CD4-positive, CD25-positive, alpha-beta regulatory T cell (primary cell): ENCODE results near the gene ELMO3. TPM values are rescaled to one million over a fixed set of nuclear protein-coding genes. Genes with fewer than 3 reads are reported as not detected.

Source experiments
- ATAC-seq, 2 donors: fragments of 150-1000 bp; cut with Tn5 transposase; one replicate each; pipeline ENCODE4 v1.10.0; 2021; ENCODE audit warnings: low read depth in 2 of 2, moderate number of reproducible peaks in 2 of 2, moderate library complexity in 1 of 2
- DNase-seq, 3 donors: peaks; one replicate each; pipeline versions ENCODE4 v3.0.0 to v3.0.0-alpha.2; 2012 to 2022; ENCODE audit warnings: mixed read lengths in 1 of 3
- H3K27ac ChIP-seq: one replicate; pipeline ENCODE4 v1.7.0; 2013; ENCODE audit warnings: mild to moderate bottlenecking, low read length; ENCODE audit not compliant: insufficient read depth, poor library complexity, severe bottlenecking
- H3K27me3 ChIP-seq: one replicate; pipeline ENCODE4 v1.7.0; 2013; ENCODE audit warnings: low read length; ENCODE audit not compliant: control insufficient read depth, insufficient read depth
- H3K36me3 ChIP-seq: one replicate; pipeline ENCODE4 v1.7.0; 2013; ENCODE audit warnings: mild to moderate bottlenecking, low read length, moderate library complexity; ENCODE audit not compliant: control insufficient read depth, insufficient read depth
- H3K4me1 ChIP-seq: 2 replicates; pipeline ENCODE4 v1.7.0; 2013; ENCODE audit warnings: mild to moderate bottlenecking, low read length; ENCODE audit not compliant: insufficient read depth, control insufficient read depth, poor library complexity, severe bottlenecking
- H3K4me3 ChIP-seq: one replicate; pipeline ENCODE4 v1.7.0; 2013; ENCODE audit warnings: low read depth, mild to moderate bottlenecking, low read length, moderate library complexity
- H3K9me3 ChIP-seq, 2 experiments: 1 replicate in 1 of 2; 2 replicates in 1 of 2; pipeline ENCODE4 v1.7.0; 2013; ENCODE audit warnings: low read length in 2 of 2, mild to moderate bottlenecking in 1 of 2, moderate library complexity in 1 of 2; ENCODE audit not compliant: control insufficient read depth in 2 of 2
- H3K27ac Mint-ChIP-seq, 3 donors: one replicate each; pipeline ENCODE4 v1.8.0; 2020 to 2022; ENCODE audit warnings: mild to moderate bottlenecking in 3 of 3, mixed read lengths in 3 of 3, moderate library complexity in 2 of 3
- H3K27me3 Mint-ChIP-seq: one replicate; pipeline ENCODE4 v1.8.0; 2022; ENCODE audit warnings: mild to moderate bottlenecking, mixed read lengths
- H3K36me3 Mint-ChIP-seq: one replicate; pipeline ENCODE4 v1.8.0; 2020; ENCODE audit warnings: mixed read lengths
- H3K4me1 Mint-ChIP-seq, 4 donors: one replicate each; pipeline ENCODE4 v1.8.0; 2020 to 2022; ENCODE audit warnings: mixed read lengths in 4 of 4, mild to moderate bottlenecking in 1 of 4
- H3K4me3 Mint-ChIP-seq, 4 donors: one replicate each; pipeline ENCODE4 v1.8.0; 2020 to 2022; ENCODE audit warnings: mild to moderate bottlenecking in 4 of 4, mixed read lengths in 4 of 4, moderate library complexity in 3 of 4
- H3K9me3 Mint-ChIP-seq, 7 donors: one replicate each; pipeline ENCODE4 v1.8.0; 2020 to 2022; ENCODE audit warnings: mixed read lengths in 7 of 7, mild to moderate bottlenecking in 3 of 7, moderate library complexity in 2 of 7
- polyA plus RNA-seq, 4 donors: library from polyadenylated mRNA; unstranded; fragments of 300-500 nt; fragmentation: Illumina TruSeq; gene quantifications; one replicate each; pipeline ENCODE4 v1.2.3, GENCODE V29; 2021
- total RNA-seq: library from RNA; stranded (reverse); gene quantifications from one replicate; pipeline ENCODE4 v1.2.3, GENCODE V29; 2022

The ELMO3 gene
- total and polyA plus RNA-seq, 5 donors from 2014 or later, result 0.09 to 2.2 TPM; not detected in 3

DNA sequence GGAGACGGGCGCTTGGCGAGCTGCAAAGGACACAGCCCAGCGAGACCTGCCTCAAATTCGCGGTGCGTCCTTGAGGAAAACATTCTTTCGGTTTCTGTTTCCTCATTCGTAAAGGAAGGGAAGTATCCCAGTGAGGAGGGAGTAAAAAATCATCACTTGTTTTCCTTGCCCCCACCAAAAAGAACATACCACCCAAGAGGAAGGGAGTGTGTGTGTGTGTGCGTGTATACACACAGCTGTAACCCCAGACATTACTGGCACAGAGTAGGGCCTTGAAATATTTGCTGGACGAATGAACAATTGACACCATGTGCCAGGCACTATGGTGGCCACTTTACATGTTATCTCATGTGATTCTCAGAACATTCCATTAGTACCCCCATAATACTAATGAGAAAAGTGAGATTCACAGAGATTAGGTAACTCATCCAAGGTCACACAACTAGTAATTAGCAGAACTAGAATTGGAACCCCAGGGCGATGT is 13.2 kb upstream of the ELMO3 start:
- DNase-seq (no peak), ATAC-seq (no peak)
- Mint-ChIP-seq H3K27me3 (peaks cover 10% of the 10 kb centered on the region), H3K36me3 (no peaks in the 10 kb centered on the region), H3K4me1 (peaks cover 4 to 17% (median 7%) of the 10 kb centered on the region in 4 donors), H3K9me3 (no peaks in the 10 kb centered on the region), H3K4me3 (peak overlapping the region in 3 of 4 donors; percentile 88 to 94 (median 92)), H3K27ac (peak overlapping the region in 2 of 3 donors; percentile 82 to 93)
- Histone ChIP-seq H3K9me3 (no peaks in the 10 kb centered on the region), H3K36me3 (no peaks in the 10 kb centered on the region), H3K27me3 (peaks cover 3% of the 10 kb centered on the region), H3K27ac (no peak overlapping the region), H3K4me1 (peaks cover 18% of the 10 kb centered on the region), H3K4me3 (no peak overlapping the region)

DNA sequence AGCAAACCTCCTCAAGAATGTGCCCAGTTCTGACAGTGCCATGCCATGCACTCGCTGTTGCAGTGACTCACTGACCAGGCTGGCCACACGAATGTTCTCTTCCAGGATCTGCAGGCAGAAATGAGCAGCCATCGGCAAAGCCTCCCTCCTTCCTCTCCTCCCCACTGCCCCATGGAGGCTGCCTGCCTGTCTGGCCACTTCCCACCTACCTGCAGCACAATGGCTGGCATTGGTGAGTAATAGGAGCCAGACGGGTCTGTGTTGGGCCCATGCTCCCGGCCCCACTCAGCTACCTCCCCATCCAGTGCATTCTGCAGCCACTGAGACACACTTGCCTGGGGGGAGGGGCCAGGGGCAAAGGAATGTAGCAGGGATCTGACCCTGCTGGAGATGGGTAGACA is 12.4 kb upstream of the ELMO3 start:
- Mint-ChIP-seq H3K9me3 (no peaks in the 10 kb centered on the region), H3K4me1 (peaks cover 8 to 23% (median 11%) of the 10 kb centered on the region in 4 donors), H3K36me3 (no peaks in the 10 kb centered on the region), H3K4me3 (peak overlapping the region in 2 of 4 donors; percentile 27 to 59), H3K27me3 (peaks cover 10% of the 10 kb centered on the region), H3K27ac (no peak overlapping the region)
- no peaks in the 10 kb centered on the region for H3K36me3 ChIP-seq
- peaks cover 3% of the 10 kb centered on the region for H3K27me3 ChIP-seq
- no peak for DNase-seq
- ATAC-seq, result no peak
- no peak overlapping the region for H3K4me3 ChIP-seq
- no peak overlapping the region for H3K27ac ChIP-seq
- H3K4me1 ChIP-seq, result peaks cover 22% of the 10 kb centered on the region
- no peaks in the 10 kb centered on the region for H3K9me3 ChIP-seq

DNA sequence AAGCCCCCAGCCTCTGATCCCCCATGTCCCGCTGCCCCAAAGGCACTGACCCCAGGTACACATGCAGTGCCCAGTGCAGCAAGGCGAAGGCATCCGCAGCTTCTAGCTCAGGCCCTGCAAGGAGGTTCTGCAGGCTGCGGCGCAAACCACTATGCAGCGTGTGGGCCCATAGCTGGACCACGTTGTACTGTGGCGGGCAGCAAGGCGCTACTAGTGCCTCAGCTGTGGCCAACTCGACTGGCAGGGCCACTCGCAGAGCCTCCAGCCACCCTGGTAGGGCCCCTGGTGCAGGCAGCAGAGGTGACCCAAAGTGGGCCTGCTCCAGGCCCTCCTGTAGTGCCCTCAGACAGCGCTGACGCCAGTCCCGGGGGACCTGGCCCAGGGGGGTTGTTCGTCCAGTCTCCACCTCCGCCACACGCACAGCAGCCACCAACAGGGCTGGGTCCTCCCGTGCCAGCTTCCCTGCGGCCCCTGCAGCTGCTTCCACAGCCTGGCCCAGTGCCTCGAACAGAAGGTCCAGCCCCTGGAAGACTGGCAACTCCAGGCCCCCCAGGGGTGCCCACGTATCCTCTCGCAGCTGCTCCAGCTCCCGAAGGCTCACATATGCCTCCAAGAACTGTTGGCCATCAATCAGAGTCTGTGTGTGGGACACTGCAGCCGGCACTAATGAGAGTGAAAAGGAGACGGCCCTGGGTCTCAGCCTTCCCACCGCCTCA is 11.6 kb upstream of the ELMO3 start:
- peaks cover 12 to 28% (median 15%) of the 10 kb centered on the region in 4 donors for H3K4me1 Mint-ChIP-seq
- no peaks in the 10 kb centered on the region for H3K9me3 ChIP-seq
- H3K4me3 Mint-ChIP-seq, result peak overlapping the region in 1 of 4 donors; percentile 27
- H3K36me3 ChIP-seq, result no peaks in the 10 kb centered on the region
- H3K9me3 Mint-ChIP-seq, result no peaks in the 10 kb centered on the region
- H3K27me3 ChIP-seq, result peaks cover 3% of the 10 kb centered on the region
- no peak for DNase-seq
- H3K27me3 Mint-ChIP-seq, result peaks cover 10% of the 10 kb centered on the region
- no peak for ATAC-seq
- no peak overlapping the region for H3K27ac ChIP-seq
- peaks cover 28% of the 10 kb centered on the region for H3K4me1 ChIP-seq
- H3K4me3 ChIP-seq, result no peak overlapping the region
- no peak overlapping the region for H3K27ac Mint-ChIP-seq
- H3K36me3 Mint-ChIP-seq, result no peaks in the 10 kb centered on the region

DNA sequence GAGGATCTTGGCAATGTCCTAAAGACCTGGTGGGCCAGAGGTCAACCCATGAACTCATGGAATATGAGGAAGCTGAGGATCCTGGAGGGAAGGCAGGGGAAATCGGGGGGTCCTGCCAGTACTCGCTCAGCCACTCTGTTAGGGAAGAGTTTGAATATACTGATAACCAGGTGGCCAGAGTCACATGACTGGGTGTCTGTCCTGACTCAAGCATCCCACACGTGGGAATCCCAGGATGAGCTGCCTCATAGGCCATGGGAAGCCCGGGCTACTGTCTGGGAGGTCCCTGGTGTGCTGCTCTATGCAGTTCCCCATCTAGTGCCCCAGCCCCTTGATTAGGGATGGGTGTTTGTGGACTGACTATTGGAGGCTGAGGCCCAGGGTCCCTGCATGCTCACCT is 10.6 kb upstream of the ELMO3 start:
- H3K4me3 ChIP-seq, result no peak overlapping the region
- H3K4me1 Mint-ChIP-seq, result peaks cover 13 to 38% (median 17%) of the 10 kb centered on the region in 4 donors
- no peak for ATAC-seq

DNA sequence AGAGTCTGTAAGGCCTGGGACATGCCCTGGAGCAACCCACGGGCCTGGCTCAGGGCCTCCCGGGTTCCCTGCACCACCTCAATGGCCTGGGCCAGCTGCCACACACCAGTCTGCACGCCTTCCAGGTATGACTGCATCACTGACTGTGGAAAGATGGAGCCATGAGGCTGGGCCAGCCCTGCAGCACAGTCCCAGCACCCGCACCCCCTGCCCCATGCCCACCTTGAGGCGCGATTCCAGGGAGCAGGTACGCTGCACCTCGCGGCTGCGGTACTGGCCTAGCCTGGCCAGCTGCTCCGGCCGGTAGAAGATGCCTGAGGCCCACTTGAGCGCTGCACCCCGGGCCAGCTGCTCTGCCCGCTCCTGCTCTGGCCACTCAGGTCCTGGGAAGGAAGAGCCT is 10.1 kb upstream of the ELMO3 start:
- H3K27me3 Mint-ChIP-seq, result peaks cover 10% of the 10 kb centered on the region

More for the DNA sequence above, 10.6 kb upstream of the ELMO3 start:
- no peak for DNase-seq
- Mint-ChIP-seq H3K9me3 (no peaks in the 10 kb centered on the region), H3K27me3 (peaks cover 10% of the 10 kb centered on the region), H3K27ac (no peak overlapping the region), H3K4me3 (peak overlapping the region in 2 of 4 donors; percentile 62 to 69), H3K36me3 (no peaks in the 10 kb centered on the region)
- Histone ChIP-seq H3K27ac (no peak overlapping the region), H3K4me1 (peaks cover 38% of the 10 kb centered on the region), H3K36me3 (no peaks in the 10 kb centered on the region), H3K27me3 (peaks cover 3% of the 10 kb centered on the region), H3K9me3 (no peaks in the 10 kb centered on the region)

DNA sequence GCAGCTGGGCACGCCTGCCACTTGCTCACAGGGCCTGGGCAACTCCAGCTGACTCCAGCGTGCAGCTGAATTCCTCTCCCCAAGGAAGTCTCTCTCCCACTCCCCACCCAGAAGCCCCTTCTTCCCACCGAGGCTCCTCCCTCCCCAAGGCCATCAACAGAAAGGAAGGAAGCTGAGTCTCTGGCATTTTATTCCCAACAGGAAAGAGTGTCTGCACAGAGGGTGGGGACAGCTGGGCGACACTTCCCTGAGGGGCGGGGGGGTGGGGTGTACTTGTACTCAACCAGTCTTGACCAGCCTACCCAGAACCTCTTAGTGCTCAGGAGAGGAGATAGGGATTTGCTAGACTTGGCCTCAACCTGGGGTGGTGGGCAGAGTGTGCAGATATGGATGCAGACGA is 8.9 kb upstream of the ELMO3 start, which contains the start of gene EXOC3L1:
EXOC3L1 (minus strand) TSS at position 96 of the 400 bp plus-strand sequence. CDS start 460 bp downstream, outside the sequence.
- DNase-seq, result no peak
- Histone ChIP-seq H3K36me3 (peaks cover 13% of the 10 kb centered on the region), H3K4me3 (no peak within 1 kb of the TSS), H3K4me1 (peaks cover 35% of the 10 kb centered on the region), H3K27me3 (peaks cover 3% of the 10 kb centered on the region), H3K27ac (no peak within 1 kb of the TSS), H3K9me3 (no peaks in the 10 kb centered on the region)
- H3K27me3 Mint-ChIP-seq, result peaks cover 10% of the 10 kb centered on the region
- H3K9me3 Mint-ChIP-seq, result no peaks in the 10 kb centered on the region
- no peak for ATAC-seq
- peaks cover 3% of the 10 kb centered on the region for H3K36me3 Mint-ChIP-seq
- H3K4me3 Mint-ChIP-seq, result peak within 1 kb of the TSS in 2 of 4 donors; percentile 54 to 97
- H3K27ac Mint-ChIP-seq, result no peak within 1 kb of the TSS
- H3K4me1 Mint-ChIP-seq, result peaks cover 13 to 49% (median 23%) of the 10 kb centered on the region in 4 donors

More for the DNA sequence above, 10.1 kb upstream of the ELMO3 start:
- Mint-ChIP-seq H3K9me3 (no peaks in the 10 kb centered on the region), H3K4me1 (peaks cover 13 to 43% (median 21%) of the 10 kb centered on the region in 4 donors), H3K36me3 (no peaks in the 10 kb centered on the region), H3K27ac (no peak overlapping the region), H3K4me3 (no peak overlapping the region)
- Histone ChIP-seq H3K27ac (no peak overlapping the region), H3K36me3 (peaks cover under 1% of the 10 kb centered on the region), H3K27me3 (peaks cover 3% of the 10 kb centered on the region), H3K4me3 (no peak overlapping the region), H3K4me1 (peaks cover 42% of the 10 kb centered on the region), H3K9me3 (no peaks in the 10 kb centered on the region)
- no peak for ATAC-seq
- no peak for DNase-seq

DNA sequence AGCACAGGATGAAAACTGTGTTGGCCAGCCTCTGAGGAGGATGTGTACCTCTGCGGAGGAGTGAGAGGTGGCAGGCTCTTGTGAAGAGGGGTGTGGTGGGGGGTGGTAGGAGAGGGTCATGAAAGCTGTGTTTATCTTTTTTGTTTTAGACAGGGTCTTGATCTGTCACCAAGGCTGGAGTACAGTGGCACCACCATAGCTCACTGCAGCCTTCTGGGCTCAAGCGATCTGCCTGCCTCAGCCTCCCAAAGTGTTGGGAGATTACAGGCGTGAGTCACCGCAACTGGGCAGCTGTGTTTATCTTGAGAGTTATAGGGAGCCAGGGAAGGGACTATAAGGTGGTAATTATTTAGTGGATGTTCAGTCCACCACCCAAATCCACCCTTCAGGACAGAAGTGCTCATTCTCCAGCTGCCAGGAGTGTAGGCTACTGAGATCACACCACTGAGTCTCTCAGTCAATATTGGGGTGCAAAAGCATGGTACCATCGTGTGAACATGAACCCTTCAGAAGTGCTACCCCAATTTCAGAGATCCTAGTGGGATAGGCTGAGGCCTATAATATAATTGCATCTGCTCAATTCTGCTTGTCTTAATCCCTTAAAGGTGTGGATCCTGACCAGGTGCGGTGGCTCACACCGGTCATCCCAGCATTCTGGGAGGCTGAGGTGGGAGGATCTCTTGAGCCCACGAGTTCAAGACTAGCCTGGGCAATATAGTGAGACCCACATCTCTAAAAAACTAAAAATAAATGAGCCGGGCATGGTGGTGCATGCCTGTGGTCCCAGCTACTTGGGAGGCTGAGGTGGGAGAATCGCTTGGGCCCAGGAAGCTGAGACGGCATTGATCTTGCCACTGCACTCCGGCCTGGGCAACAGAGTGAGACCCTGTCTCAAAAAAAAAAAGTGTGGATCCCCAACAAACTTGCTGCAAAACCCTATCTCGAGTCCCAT is 8.2 kb upstream of the ELMO3 start:
- peaks cover 10% of the 10 kb centered on the region for H3K36me3 Mint-ChIP-seq
- DNase-seq (no peak), ATAC-seq (no peak)
- H3K9me3 Mint-ChIP-seq, result no peaks in the 10 kb centered on the region
- H3K27me3 ChIP-seq, result peaks cover 3% of the 10 kb centered on the region
- peaks cover 29% of the 10 kb centered on the region for H3K4me1 ChIP-seq
- H3K27ac Mint-ChIP-seq, result peak overlapping the region in 1 of 3 donors; percentile 88
- no peak overlapping the region for H3K27ac ChIP-seq
- H3K4me1 Mint-ChIP-seq, result peaks cover 9 to 48% (median 17%) of the 10 kb centered on the region in 4 donors
- H3K4me3 ChIP-seq, result no peak overlapping the region
- H3K9me3 ChIP-seq, result no peaks in the 10 kb centered on the region
- H3K36me3 ChIP-seq, result peaks cover 20% of the 10 kb centered on the region
- H3K4me3 Mint-ChIP-seq, result peak overlapping the region in 3 of 4 donors; percentile 90 to 97 (median 96)
- H3K27me3 Mint-ChIP-seq, result peaks cover 4% of the 10 kb centered on the region
